ENCODE measurements around the gene C12orf56.

The C12orf56 gene

GRCh38 chr12:64270411-64270810 lies 120.1 kb downstream of the C12orf56 start:
- TF ChIP-seq PPARA (CRISPR knock-in tag; IDR thresholded peaks at IDR 0.05; ENCODE audit: borderline replicate concordance) (no peak), OSR1 (CRISPR knock-in tag; IDR thresholded peaks at IDR 0.05) (no peak), TSHZ2 (CRISPR knock-in tag; IDR thresholded peaks at IDR 0.05) (no peak), PATZ1 (CRISPR knock-in tag; IDR thresholded peaks at IDR 0.05; ENCODE audit: borderline replicate concordance) (no peak), ESRRG (CRISPR knock-in tag; IDR thresholded peaks at IDR 0.05) (no peak), BACH2 (CRISPR knock-in tag; IDR thresholded peaks at IDR 0.05; ENCODE audit: borderline replicate concordance) (no peak), GLIS3 (CRISPR knock-in tag; IDR thresholded peaks at IDR 0.05) (no peak), TCF4 (CRISPR knock-in tag; IDR thresholded peaks at IDR 0.05; ENCODE audit: borderline replicate concordance) (no peak), CREB5 (CRISPR knock-in tag; IDR thresholded peaks at IDR 0.05; ENCODE audit: low read depth) (no peak), POU6F1 (CRISPR knock-in tag; IDR thresholded peaks at IDR 0.05; ENCODE audit: borderline replicate concordance, low read depth) (no peak), CSDC2 (CRISPR knock-in tag; IDR thresholded peaks at IDR 0.05) (no peak)
- ATAC-seq = no peak

- no peak for ATAC-seq
- TF ChIP-seq PPARA (CRISPR knock-in tag; IDR thresholded peaks at IDR 0.05; ENCODE audit: borderline replicate concordance) (no peak), GLIS3 (CRISPR knock-in tag; IDR thresholded peaks at IDR 0.05) (no peak), ZC3H10 (CRISPR knock-in tag; IDR thresholded peaks at IDR 0.05) (no peak), ZFP3 (CRISPR knock-in tag; IDR thresholded peaks at IDR 0.05) (no peak), OSR1 (CRISPR knock-in tag; IDR thresholded peaks at IDR 0.05) (no peak), CSDC2 (CRISPR knock-in tag; IDR thresholded peaks at IDR 0.05) (no peak), ISL1 (CRISPR knock-in tag; IDR thresholded peaks at IDR 0.05) (no peak), TCF4 (CRISPR knock-in tag; IDR thresholded peaks at IDR 0.05; ENCODE audit: borderline replicate concordance) (no peak), ZNF565 (CRISPR knock-in tag; conservative IDR thresholded peaks at IDR 0.05; ENCODE audit: low read depth) (no peak)
These were observed 121.4 kb downstream of the C12orf56 start for GRCh38 chr12:64269161-64269560.

GRCh38 chr12:64268409-64268808 lies 122.1 kb downstream of the C12orf56 start:
- no peak for TF ChIP-seq ISL1 (CRISPR knock-in tag; IDR thresholded peaks at IDR 0.05)
- no peak for TF ChIP-seq TSHZ2 (CRISPR knock-in tag; IDR thresholded peaks at IDR 0.05)
- TF ChIP-seq ZFP3 (CRISPR knock-in tag; IDR thresholded peaks at IDR 0.05) = no peak
- TF ChIP-seq CSDC2 (CRISPR knock-in tag; IDR thresholded peaks at IDR 0.05) = no peak
- TF ChIP-seq ZNF8 (CRISPR knock-in tag; IDR thresholded peaks at IDR 0.05) = no peak
- no peak for TF ChIP-seq GLIS3 (CRISPR knock-in tag; IDR thresholded peaks at IDR 0.05)
- no peak for TF ChIP-seq CSRNP3 (CRISPR knock-in tag; IDR thresholded peaks at IDR 0.05)
- no peak for TF ChIP-seq ZNF70 (CRISPR knock-in tag; IDR thresholded peaks at IDR 0.05)
- no peak for TF ChIP-seq ESRRG (CRISPR knock-in tag; IDR thresholded peaks at IDR 0.05)
- TF ChIP-seq OSR1 (CRISPR knock-in tag; IDR thresholded peaks at IDR 0.05) = no peak
- no peak for TF ChIP-seq RARB (CRISPR knock-in tag; IDR thresholded peaks at IDR 0.05)
- no peak for TF ChIP-seq POU6F1 (CRISPR knock-in tag; IDR thresholded peaks at IDR 0.05; ENCODE audit: borderline replicate concordance, low read depth)
- no peak for TF ChIP-seq SNAI2 (CRISPR knock-in tag; IDR thresholded peaks at IDR 0.05)
- no peak for TF ChIP-seq TOX (CRISPR knock-in tag; IDR thresholded peaks at IDR 0.05; ENCODE audit: borderline replicate concordance)
- TF ChIP-seq ZC3H10 (CRISPR knock-in tag; IDR thresholded peaks at IDR 0.05) = no peak
- no peak for ATAC-seq
